Measurements from ENCODE around the gene DENND4B.
"Not testable (repeated sequence)": the region's sequence is repeated elsewhere in the genome, so short reads cannot be mapped to it uniquely, and the experiment has no call there.

The DENND4B gene, protein sequence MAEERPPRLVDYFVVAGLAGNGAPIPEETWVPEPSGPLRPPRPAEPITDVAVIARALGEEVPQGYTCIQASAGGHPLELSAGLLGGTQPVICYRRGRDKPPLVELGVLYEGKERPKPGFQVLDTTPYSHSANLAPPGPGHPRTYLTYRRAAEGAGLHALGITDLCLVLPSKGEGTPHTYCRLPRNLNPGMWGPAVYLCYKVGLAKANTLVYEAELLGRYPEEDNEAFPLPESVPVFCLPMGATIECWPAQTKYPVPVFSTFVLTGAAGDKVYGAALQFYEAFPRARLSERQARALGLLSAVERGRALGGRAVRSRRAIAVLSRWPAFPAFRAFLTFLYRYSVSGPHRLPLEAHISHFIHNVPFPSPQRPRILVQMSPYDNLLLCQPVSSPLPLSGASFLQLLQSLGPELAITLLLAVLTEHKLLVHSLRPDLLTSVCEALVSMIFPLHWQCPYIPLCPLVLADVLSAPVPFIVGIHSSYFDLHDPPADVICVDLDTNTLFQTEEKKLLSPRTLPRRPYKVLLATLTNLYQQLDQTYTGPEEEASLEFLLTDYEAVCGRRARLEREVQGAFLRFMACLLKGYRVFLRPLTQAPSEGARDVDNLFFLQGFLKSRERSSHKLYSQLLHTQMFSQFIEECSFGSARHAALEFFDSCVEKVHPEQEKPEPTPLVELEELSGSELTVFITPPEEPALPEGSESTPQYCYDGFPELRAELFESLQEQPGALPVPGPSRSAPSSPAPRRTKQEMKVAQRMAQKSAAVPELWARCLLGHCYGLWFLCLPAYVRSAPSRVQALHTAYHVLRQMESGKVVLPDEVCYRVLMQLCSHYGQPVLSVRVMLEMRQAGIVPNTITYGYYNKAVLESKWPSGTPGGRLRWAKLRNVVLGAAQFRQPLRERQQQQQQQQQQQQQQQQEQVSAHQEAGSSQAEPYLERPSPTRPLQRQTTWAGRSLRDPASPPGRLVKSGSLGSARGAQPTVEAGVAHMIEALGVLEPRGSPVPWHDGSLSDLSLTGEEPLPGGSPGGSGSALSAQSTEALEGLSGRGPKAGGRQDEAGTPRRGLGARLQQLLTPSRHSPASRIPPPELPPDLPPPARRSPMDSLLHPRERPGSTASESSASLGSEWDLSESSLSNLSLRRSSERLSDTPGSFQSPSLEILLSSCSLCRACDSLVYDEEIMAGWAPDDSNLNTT (N-terminal part only)

DNA sequence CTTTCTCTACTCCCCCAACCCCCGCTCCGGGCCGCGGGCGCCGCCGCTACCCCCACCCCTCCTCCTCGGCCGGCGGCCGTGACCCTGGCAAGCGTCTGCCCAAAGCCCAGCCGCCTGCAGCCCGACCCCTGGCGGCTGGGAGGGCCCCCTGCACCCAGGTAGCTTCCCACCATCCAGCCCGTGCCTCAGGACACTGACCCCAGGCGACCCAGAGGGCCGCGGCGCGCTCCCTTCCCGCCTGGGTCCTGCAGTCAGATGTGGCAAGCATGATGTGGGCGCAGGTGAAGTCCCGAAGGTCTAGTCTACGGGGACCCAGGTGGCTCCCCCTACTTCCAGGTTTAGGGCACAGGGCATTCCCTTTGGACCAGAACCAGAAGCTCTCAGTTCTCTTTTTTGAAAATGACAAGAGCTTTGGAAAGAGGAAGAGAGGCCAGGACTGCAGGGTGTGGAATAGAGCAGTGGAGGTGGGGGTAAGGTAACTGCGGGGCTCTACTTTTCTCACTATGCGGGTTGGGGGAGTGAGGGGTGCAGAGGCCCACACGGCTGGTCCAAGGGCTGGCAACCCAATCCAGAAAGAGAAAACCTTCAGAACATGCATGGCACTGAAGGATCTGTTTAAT is at the start of gene DENND4B:
TSS of gene DENND4B (minus strand) at position 97 of the 620 bp plus-strand sequence. CDS start 2,344 bp downstream, outside the sequence.
- no peak for DNase-seq (ENCODE audit: low read depth, low spot score)

DNA sequence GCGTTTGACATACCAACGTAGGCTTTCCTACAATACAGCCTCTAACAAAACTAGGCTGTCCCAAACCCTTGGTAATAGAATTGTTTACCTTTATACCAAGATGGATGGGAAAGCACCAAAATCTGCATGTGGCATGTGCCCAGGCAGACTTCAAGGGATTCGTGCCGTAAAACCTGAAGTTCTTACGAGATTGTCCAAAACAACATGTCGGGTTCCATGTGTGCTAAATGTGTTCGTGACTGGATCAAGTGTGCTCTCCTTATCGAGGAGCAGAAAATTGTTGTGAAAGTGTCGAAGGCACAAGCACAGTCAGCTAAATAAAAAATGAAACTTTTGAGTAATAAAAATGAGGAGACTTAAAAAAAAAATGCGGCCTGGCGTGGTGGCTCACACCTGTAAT is 49.1 kb upstream of the DENND4B start:
- DNase-seq (ENCODE audit: low read depth, low spot score): no peak

DNA sequence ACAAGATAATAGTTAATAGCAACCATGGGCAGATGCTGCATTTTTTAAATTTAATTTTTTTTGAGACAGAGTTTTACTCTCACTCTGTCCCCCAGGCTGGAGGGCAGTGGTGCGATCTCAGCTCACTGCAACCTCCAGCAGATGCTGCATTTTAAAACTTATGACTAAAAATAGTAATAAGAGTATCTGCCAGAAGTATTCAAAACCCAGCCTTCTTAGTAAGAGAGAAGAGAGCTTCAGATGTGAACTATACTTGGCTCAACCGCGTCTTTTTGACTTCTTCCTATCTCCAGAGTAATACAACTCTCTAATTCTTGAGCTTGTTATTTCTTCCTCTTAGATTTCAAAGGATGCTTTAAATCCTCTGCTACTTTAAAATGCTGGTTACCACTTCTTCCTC is 48.7 kb upstream of the DENND4B start:
- DNase-seq (ENCODE audit: low read depth, low spot score): no peak

DNA sequence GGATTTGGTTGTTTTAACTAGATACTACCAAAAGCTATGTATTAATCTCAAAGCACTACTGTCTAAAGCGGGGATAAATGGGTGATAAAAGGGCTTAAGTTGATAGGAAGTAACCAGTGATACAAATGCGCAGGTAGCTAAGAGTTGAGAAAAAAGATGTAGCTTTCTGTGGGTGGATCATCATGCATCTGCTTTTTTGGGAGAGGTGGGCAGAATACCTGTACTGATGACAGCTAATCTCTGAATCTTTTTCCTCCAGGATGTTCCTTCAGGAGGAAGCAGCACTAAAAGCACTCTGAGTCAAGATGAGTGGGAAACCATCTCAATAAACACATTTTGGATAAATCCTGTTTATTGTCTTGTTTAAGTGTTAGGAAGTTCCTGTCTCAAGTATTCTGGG is 45.3 kb upstream of the DENND4B start:
- DNase-seq (ENCODE audit: low read depth, low spot score): no peak

DNA sequence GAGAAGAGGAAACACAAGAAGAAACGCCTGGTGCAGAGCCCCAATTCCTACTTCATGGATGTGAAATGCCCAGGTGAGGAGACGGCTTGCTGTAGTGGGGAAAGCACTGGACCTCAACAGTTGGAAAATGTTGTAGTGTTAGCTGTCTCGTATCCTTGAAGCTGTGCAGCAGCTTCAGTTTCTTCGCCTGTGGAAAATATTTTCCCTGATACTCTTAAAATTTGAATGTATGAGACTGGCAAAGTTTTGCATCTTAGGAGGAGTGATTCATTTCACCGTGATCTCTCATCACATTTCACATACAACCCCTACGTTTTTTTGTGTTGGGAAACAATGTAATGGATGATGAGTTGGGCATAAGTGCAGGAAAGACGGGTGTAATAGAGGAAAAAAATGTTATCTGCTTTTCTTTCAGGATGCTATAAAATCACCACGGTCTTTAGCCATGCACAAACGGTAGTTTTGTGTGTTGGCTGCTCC is 44.7 kb upstream of the DENND4B start:
- no peak for DNase-seq (ENCODE audit: low read depth, low spot score)

DNA sequence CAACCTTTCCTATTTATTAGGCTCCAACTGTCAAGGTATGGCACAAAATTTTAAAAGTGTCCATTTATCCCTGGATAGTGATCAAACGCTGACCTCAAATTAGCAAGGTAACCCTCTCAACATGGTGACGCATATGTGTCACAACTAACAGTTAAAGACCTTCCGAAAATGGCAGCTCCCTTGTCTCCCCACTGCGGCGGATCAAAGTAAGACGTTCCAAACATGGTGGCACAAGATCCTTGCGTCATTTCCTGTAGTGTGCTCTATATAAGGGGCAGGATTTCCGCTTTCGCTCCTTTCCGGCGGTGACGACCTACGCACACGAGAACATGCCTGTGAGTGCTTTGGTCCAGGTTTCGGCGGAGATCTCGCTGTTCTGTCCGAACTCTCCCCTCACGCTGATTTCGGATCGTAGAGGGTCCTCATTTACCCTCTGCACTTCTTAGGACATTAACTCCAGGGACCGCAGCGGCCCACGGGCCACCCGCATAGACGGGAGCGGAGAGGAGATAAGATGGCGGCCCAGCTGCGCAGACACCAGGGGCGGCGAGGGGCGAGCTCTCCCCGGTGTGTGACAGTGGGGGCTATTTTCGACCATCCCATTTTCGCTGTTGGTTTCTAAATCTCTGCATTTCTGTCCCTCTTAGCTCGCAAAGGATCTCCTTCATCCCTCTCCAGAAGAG is 44.1 kb upstream of the DENND4B start, which contains the start of gene RPS27:
TSS of gene RPS27 (plus strand) at position 295 of the 683 bp plus-strand sequence. CDS start at position 330, 35 bp downstream.
- DNase-seq (ENCODE audit: low read depth, low spot score): peak; percentile 88

DNA sequence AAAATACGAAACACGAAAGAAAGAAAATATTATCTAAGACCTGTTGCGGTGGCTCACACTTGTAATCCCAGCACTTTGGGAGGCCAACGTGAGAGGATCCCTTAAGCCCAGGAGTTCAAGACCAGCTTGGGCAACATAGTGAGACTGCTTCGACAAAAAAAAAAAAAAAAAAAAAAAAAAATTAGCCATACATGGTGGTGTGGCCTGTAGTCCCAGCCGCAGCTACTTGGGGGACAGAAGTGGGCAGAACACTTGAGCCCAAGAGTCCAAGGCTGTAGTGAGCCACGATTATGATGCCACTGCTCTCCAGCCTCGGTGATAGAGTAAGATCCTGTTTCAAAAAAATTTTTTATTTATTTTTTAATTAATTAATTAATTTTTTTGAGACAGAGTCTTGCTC is 41.1 kb upstream of the DENND4B start:
- DNase-seq (ENCODE audit: low read depth, low spot score): no peak

DNA sequence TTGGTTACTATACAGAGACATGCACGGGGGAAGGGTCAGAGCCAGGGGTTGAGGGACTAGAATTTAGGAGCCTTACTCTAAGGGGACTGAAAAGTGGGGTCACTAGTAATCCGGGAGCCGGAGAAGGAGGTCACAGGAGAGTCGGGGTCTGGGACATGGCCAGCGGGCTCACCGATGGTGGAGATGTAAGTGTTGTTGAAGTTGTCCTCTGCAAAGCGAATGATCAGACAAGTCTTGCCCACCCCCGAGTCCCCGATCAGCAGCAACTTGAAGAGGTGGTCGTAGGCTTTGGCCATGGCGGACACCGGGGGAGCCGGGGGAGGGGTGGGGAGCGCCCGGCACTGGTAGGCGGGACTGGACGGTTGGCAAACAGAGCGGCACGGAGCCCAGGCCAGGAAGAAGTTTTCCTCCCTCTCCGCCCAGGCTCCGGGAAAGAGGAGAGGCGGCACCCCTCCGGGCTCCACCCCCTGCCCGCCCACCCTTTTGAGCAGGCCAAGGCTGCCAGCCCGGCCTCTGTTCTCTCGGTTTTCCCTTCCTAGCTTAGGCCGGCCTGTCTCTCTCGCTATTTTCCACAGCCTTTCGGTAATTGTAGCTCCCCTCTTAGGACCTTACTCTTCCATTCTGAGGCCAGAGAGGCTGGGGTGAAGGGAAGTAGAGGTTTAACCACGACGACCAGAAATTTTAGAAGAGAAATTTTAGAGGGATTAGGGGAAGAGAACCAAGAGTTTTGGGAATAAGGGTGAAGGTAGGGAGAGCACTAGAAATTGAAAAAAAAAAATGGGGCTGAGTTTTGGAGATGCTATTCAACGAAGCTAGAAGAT is 39.6 kb upstream of the DENND4B start, which contains the start of gene RAB13:
TSS of gene RAB13 (minus strand) at position 399 of the 821 bp plus-strand sequence. CDS start at position 296, 103 bp downstream.
- DNase-seq (ENCODE audit: low read depth, low spot score): no peak

DNA sequence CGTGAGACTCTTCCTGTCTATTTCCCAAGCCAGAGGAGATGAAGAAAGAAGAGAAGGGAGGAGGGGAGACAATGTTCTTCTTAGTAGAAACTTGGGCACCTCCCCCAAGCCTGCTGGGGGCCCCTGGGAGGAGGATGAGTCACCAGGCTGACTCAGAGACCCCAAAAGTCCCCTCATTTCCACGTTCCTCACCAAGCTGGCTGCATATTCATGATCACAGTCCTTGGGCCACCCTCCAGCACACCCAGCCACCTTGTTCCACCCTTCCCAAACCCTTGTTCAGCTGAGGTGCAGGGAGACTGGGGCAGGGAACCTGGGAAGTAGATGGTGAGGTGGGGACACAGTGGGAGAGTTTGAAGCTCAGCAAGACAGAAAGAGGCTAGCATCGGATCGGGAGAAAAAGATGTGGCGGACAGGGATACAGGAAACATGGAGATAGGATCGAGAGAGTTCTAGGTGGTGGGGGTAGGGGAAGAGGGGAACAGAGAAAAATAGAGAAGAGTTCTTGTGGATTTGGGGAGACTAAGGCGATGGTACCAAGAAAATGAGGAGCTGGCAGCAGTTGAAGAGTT is 38.9 kb upstream of the DENND4B start:
- peak; percentile 46 for DNase-seq (ENCODE audit: low read depth, low spot score)

DNA sequence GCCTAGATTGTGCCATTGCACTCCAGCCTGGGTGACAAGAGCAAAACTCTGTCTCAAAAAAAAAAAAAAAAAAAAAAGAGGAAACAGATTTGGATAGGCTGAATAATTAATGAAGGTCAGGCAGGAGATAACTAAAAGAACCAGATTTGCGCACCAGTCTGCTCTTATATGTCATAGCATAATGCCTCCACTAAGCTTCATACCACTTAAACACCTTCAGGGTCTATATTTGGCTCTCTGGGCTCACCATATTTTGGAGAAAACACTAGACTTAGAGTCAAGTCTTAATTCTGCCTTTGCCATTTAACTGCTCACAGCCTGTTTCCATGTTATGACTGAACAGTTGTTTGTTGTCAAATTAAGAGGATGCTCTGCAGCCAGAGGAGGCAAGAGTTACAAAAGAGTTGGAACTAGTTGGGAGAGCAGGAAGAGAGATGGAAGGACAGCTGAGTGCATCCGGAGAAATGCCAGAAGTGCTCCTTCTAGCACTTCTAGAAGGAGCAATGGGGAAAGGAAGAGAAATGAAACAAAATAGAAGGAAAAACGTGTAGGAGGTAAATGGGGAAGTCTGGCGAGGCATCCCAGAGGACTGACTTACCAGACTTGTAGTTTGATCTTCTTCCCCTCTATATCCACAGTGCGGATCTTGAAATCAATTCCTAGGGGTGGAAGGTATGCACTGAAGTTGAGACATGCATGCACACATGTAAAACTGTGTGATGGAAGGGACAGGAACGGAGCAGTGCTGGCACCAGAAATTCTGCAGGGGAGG is 37.8 kb upstream of the DENND4B start:
- DNase-seq (ENCODE audit: low read depth, low spot score): no peak

DNA sequence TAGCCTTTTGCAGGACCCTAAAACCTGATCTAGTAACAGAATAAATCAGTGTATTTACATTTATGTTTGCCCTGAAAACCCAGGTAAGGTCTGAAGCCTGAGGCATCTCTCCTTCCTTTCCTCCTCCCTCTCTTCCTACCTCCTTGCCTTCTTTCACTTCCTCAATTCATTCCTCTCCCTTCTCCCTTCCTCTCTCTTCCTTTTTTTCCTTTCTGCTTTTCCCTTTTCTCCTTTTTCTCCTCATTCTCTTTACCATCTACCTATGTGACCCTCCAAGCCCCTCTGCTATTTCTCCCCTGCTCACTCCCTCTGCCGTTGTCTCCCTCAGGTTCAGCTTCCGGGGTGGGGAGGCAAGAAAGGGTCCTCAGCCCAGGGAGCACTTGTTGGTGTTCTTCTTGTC is 35.2 kb upstream of the DENND4B start:
- DNase-seq (ENCODE audit: low read depth, low spot score): not testable (repeated sequence)

DNA sequence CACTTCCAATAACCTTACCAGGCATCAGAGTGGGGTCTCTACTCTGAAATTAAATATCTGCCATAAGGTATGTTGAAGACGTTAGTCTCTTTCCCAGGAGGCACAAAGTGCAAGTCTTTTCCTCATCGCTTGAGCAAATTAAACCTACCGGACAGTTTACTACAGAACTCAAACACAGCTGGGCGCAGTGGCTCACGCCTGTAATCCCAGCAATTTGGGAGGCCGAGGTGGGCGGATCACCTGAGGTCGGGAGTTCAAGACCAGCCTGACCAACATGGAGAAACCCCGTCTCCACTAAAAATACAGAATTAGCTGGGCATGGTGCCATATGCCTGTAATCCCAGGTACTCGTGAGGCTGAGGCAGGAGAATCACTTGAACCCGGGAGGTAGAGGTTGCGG is 32.6 kb upstream of the DENND4B start:
- DNase-seq (ENCODE audit: low read depth, low spot score): not testable (repeated sequence)

DNA sequence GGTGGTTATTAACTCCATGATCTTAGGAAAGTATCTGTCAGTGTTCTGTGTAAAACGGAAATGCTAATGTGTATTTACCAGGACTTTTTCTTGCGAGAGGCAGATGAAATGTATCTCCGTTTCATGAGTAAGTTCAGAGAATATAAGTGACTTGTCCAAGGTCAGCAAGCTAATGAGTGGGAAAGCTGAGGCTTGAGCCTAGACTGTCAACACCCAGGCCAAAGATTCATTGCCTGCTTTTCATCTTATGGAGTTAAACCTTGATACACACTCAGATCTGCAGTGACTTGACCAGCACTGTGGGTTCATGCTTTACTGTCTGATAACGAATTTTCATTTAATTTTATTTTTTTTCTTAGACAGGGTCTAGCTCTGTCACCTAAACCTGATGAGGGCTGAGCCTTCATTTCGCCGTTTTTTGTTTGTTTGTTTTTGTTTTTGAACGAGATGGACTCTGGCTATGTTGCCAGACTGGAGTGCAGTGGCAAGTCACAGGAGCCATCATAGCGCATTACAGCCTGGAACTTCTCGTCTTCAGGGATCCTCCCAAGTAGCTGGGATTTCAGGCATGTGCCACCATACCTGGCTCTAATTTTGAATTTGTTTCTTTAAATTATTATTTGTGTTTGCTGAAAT is 31.9 kb upstream of the DENND4B start:
- DNase-seq (ENCODE audit: low read depth, low spot score): no peak

DNA sequence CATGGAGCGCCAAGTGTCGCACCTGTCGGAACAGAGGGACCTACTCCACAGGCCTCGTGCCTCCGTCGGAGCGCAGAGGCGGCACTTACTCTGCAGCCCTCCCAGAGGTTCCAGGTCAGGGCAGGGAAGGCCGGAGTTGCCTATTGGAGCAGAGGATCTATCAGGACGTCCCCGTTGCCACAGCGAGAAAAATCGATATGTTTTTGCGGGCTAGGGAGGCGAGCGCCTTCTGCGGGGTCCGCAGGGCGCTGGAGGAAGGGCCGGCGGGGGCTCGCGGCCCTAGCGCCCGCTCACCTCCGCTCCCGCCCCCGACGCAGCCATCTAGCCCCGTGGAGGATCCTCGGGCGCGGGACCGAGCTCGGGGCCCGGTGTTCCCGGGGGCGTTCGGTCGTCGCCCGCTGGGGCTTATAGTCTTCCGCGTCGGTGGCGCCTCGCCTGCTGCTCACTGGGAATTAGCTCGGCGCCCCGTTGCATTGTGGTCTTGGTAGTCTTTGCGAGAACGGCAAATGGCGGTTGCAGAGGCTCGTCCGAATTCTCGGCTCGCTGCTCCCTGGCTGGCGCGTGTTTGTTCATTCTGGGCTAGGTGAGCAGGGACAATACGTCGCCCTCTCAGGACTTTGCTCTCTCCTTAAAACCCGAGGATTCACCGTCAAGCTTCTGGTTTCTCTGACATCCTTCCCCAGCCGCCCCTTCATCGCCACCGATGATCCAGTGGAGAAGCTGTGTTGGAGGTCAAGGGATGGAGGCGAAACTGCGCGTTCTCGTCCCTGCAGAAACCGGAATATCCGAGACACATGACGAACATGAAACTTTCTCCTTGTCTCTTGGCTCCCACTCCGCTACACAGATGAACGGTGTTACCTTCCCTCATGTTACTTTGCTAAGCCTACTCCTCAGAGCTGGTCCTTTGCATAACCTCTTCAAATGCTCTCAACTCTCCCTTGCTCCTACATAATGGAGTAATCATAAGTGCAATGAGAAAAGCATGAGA is 31.0 kb upstream of the DENND4B start, which contains the start of gene JTB:
TSS of gene JTB (minus strand) at position 425 of the 991 bp plus-strand sequence. CDS start at position 3, 422 bp downstream.
- no peak for DNase-seq (ENCODE audit: low read depth, low spot score)

DNA sequence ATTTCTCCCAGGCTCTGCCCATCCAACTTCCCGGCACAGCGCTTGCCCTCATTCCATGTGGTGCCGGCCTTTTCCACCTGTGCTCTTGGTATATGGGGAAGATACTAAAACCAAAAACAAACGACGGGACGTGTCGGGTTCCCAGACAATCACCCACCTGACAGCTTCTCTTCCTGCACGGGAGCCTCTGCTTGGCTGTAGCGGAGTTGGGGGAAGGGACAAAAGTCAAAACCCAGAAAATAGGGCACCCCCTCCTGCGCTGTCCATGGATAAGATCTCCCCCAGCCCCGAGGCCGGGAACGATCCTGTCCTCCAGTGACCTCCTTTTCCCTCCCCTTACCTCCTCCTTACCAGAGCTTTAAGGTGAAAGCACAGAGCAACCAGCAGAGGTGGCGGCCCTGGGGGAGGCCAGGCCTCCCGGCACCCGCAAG is 30.3 kb upstream of the DENND4B start:
- no peak for DNase-seq (ENCODE audit: low read depth, low spot score)

DNA sequence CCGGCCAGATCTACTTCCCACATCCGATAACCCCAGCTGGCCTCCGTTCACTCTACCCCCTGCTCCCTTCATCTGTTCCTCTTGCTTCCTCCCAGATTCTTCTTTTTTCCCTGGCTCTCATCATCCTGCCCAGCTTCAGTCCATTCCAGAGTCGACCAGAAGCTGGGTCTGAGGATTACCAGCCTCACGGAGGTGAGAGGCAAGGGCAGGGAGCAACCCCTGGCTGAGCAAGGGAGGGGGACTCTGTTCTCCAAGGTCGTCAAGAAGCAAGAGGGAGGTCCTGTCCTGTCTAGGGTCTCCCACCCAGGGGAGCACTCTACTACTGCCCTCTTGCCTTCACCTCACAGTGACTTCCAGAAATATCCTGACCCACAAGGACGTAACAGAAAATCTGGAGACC is 27.0 kb upstream of the DENND4B start:
- DNase-seq (ENCODE audit: low read depth, low spot score): no peak

DNA sequence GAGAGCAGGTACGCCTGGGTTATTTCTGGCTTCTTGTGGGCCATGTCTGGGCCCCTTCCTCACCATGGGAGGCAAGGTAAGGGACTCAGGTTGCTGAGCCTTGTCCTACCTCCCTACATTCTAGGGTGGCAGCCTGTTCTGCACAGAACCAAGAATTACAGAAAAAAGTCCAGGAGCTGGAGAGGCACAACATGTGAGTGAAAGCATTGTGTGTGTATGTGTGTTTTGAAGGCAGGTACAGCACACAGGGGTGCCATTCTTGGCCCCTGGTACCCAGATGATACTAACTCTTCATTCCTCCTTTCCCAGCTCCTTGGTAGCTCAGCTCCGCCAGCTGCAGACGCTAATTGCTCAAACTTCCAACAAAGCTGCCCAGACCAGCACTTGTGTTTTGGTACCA is 26.6 kb upstream of the DENND4B start:
- no peak for DNase-seq (ENCODE audit: low read depth, low spot score)
